Tongue (tissue), 3 donors: Measurements from ENCODE around the gene N4BP2L1. TPM values are rescaled to one million over a fixed set of nuclear protein-coding genes. Genes with fewer than 3 reads are reported as not detected.
A peak's percentile ranks its signal among the peaks of the same experiment; 100 is the strongest.
"Not testable (repeated sequence)": the region's sequence is repeated elsewhere in the genome, so short reads cannot be mapped to it uniquely, and the experiment has no call there.

Experiments
- DNase-seq: peaks from one replicate; pipeline ENCODE4 v3.0.0-alpha.2; 2015
- small RNA-seq: library from RNA; depleted of rRNA; stranded (forward); fragments of <200 nt; gene quantifications from one replicate; pipeline ENCODE3, GENCODE V24; 2014; ENCODE audit warnings: low replicate concordance
- total RNA-seq: library from RNA; depleted of rRNA; stranded (reverse); fragments of >200 nt; gene quantifications from one replicate; pipeline ENCODE4 v1.2.3, GENCODE V29; 2014

N4BP2L1 gene
- total RNA-seq, 1 donor from 2014 or later = 13.5 TPM

DNA sequence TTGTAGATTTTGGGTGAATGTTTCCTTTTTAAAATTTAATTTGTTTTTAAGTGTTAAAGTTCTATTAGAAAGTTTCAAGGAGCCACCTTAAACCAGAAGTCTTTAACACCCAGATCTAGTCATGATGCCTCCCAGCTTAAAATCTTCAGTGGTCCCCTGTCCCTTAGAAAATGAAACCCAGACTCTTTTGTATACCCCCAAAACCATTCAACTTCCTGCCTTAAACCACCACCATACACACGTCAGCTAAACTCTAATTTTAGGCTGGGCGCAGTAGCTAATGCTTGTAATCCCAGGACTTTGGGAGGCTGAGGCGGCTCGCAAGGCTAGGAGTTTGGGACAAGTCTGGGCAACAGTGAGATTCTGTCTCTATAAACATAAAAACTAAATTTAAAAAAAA is 37.9 kb downstream of the N4BP2L1 start:
- DNase-seq = no peak

DNA sequence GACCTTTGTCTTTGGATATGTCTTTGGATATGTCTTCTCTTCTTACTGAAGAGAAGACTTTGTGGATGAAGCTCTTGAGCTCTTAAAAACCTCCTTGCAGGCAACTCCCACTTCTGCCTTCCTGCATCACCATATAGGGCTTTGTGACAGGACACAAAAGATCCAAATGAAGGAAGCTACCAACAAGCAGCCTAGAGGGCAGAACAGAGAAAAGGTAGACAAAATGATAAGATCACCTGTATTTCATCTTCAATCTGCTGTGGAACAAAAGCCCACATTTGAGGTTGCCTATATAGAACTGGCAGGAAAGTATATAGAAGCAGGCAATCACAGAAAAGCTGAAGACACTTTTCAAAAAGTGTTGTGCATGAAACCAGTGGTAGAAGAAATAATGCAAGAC is 42.5 kb downstream of the N4BP2L1 start:
- DNase-seq = no peak

DNA sequence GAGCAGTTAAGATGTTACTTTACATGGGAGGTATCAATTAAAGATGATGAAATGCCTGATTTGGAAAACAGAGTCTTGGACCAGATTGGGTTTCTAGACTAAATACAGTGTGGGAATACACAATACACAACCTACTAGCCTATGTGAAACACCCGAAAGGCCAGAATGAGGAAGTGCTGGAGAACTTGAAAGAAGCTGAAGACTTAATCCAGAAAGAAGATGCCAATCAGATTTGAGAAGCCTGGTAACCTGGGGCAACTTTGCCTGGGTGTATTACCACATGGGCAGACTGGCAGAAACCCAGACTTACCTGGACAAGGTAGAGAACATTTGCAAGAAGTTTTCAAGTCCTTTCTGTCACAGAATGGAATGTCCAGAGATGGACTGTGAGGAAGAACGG is 43.2 kb downstream of the N4BP2L1 start:
- DNase-seq = no peak

DNA sequence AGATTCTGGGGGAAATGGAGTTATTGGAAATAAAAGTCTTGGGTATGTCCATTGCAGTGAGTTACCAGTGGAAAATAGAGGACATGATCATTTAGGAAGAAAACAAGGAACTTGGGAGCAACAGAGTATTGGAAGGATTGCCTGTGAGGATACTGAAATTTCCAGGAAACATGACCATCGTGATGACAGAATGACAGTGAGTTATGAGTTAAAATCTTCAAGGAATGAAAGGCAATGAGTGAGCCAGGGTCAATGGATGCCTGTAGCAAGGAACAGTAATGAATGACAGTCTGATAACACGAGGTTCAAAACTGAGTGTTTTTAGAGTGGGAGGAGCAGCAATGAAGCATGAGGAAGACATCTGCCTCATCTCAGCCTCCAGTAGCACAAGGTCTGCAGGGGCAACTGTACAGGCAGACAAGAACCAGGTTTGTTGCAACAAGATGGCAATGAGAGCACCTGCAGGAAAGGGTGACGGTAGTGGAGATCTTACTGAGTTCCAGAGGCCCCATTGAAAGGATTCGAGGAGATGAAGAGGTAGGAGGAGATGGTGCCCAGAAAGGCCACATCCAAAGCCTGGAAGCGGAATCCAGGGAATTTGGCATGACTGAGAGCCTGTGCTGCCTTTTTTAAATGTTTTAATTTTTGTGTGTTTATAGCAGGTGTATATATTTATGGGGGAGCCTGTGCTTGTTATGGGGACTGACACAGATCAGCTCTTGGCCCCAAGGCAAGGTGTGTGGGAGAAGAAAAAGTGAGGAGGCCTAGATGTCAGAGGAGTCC is 43.9 kb downstream of the N4BP2L1 start:
- DNase-seq = no peak

DNA sequence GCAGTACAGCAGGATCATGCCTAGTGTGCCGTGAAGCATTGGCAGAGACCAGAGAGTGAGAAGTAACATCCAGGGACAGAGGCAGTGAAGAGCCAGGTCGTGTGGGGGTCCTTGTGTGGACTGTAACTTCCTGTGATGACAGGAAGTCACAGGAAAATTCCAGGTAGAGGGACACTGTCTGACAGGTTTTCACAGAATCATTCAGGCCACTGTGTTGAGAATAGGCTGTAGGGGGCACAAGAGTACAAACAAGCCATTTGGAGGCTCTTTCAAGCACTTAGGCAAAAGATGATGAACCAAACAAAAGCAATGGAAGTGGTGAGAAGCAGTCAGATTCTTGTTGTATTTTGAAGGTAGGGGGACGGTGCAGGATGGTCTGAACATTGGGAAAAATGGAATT is 46.4 kb downstream of the N4BP2L1 start:
- peak; percentile 28 for DNase-seq

DNA sequence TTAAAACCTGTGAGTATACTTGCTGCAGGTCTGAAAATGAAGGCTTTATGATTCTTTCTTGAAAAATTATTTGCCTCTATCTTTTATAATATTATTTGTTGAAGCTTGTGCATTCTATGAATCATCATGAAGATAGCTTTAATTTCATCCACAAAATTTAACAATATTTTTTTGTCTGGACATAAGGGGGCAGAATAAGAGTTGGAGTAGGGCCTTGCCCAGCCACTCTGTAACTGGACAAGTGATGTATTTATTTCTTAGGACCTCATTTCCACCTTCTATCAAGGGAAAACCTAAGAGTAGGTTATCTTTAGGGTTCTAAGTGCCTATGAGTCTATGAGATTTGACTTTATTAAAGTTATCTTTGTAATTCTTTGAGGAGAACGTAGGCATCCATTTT is 49.9 kb downstream of the N4BP2L1 start:
- DNase-seq = no peak

DNA sequence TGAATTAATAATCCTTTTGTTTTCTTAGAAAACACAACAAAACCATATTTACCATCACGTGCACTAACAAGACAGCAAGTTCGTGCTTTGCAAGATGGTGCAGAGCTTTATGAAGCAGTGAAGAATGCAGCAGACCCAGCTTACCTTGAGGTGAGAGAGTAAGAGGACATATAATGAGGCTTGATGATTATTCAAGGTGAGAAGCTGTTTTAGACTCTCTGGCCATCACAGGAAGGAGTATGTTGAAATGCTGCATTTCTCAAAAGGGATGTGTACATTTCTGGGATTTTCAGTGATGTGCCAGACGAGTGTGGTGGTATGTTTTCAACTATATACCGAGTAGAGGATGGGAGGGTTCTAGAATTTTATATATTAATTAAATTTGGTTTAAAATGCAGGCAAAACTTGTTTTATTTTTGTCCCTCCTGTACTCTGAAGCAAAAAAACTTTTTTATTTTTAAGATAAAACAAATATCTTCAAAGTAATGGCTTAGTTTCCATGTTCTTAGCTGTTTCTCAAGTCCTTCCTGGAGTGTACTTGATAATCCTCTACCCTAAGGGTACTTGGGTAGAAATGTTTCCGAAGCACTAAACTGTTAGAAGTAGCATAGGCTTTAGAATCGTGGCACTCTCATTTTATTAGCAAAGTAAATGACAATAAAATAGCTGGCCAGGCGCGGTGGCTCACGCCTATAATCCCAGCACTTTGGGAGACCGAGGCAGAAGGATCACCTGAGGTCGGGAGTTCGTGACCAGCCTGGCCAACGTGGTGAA is 51.1 kb downstream of the N4BP2L1 start:
- DNase-seq = no peak

DNA sequence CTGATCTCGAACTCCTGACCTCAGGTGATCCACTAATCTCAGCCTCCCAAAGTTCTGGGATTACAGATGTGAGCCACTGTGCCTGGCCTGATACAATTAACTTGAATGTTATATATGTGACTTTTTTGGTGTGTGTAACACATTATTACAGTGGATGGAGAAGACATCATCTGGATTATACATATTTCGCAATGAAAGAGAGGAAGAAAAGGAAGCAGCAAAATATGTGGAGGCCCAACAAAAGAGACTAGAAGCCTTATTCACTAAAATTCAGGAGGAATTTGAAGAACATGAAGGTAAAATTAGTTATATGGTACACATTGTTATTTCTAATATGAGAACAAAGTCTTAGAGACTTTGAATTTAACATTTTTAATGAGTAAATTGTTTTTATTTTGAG is 57.1 kb downstream of the N4BP2L1 start:
- DNase-seq = no peak

DNA sequence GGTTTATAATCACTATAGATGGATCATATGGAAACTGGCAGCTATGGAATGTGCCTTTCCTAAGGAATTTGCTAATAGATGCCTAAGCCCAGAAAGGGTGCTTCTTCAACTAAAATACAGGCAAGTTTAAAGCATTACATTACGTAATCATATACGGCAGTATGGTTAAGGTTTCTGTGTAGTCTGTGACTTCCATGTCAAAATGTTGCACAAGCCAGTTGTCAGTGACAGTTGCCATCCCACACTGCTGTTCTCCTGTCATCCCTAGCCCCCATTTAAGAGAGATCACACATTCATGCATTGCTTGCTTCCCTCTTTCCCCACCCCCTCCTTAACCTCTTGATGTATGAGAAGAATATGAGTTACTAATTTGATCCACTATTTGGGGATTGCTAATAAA is 65.4 kb downstream of the N4BP2L1 start:
- DNase-seq = no peak

DNA sequence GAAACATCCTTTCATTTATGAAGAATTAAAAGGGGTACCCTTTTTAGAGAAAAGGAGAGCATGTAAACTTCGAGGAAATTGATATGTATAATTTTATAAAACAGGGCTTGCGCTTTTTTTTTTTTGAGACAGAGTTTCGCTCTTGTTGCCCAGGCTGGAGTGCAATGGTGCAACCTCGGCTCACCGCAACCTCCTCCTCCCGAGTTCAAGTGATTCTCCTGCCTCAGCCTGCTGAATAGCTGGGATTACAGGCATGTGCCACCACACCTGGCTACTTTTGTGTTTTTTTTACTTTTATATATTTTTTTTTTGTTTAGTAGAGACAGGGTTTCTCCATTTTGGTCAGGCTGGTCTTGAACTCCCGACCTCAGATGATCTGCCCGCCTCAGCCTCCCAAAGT is 72.0 kb downstream of the N4BP2L1 start:
- DNase-seq = not testable (repeated sequence)

DNA sequence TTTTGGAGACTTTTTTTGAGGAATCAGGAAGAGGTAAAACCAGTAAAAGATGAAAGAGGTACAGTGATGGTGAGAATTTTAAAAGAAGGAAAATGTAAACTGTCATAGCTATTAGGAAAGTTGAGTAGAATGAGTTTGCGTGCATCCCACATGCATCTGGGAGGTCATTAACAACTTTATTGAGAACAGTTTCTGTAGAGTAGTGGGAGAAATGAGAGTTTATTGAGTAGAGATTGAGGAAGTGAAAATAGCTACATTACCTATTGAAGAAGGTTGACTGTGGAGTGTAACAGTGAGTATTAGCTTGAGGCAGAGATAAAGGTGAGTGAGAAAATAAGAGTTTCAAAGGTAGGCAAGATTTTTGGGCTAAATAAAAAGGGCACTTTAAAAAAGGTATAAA is 73.9 kb downstream of the N4BP2L1 start:
- DNase-seq = no peak

DNA sequence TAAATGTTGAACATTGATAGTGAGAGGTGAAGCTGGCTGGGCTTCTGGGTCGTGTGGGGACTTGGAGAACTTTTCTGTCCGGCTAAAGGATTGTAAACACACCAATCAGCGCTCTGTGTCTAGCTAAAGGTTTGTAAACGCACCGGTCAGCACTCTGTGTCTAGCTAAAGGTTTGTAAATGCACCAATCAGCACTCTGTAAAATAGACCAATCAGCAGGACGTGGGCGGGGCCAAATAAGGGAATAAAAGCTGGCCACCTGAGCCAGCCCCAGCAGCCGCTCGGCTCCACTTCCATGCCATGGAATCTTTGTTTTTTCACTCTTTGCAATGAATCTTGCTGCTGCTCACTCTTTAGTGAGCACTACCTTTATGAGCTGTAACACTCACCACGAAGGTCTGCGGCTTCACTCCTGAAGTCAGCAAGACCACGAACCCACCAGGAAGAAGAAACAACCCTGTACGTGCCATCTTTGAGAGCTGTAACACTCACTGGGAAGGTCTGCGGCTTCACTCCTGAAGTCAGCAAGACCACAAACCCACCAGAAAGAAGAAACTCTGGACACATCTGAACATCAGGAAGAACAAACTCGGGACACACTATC is 77.0 kb downstream of the N4BP2L1 start:
- not testable (repeated sequence) for DNase-seq

Small RNA genes lying within 50 kb of the gene (small RNA-seq; reads per million reads assigned to genes)
- not detected for gene RF00190

Other genes with a start within 250 kb of the N4BP2L1 start
- gene ZAR1L, start 112.8 kb downstream of the N4BP2L1 start, total RNA-seq = not detected
- 4.8 TPM for gene BRCA2, start 112.6 kb downstream of the N4BP2L1 start, total RNA-seq
- 256 TPM for gene N4BP2L2, start 110.7 kb upstream of the N4BP2L1 start, total RNA-seq
- gene PDS5B, start 158.3 kb upstream of the N4BP2L1 start, total RNA-seq = 100 TPM